ENCODE measurements around the gene ZNF76.

The ZNF76 gene

DNA sequence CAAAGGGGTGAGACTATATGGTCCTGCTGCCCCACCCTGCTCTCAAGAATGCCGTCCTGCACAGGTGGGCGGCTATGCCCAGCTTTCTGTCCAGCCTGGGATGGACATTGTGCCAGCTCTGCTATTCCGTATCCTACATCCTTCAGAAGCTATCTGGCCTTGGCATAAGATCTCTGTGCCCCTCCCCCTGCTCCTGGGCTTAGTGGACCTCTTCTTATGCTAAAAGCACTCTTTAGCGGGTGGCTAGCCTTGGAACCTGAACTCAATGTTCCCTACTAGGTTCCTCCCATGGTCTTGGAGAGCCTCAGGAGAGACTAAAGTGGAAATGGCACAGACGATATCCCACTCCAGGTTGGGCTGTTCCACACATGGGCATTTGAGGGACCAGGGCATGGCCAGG lies 23.3 kb upstream of the ZNF76 start:
- TF ChIP-seq, protein P1, sequence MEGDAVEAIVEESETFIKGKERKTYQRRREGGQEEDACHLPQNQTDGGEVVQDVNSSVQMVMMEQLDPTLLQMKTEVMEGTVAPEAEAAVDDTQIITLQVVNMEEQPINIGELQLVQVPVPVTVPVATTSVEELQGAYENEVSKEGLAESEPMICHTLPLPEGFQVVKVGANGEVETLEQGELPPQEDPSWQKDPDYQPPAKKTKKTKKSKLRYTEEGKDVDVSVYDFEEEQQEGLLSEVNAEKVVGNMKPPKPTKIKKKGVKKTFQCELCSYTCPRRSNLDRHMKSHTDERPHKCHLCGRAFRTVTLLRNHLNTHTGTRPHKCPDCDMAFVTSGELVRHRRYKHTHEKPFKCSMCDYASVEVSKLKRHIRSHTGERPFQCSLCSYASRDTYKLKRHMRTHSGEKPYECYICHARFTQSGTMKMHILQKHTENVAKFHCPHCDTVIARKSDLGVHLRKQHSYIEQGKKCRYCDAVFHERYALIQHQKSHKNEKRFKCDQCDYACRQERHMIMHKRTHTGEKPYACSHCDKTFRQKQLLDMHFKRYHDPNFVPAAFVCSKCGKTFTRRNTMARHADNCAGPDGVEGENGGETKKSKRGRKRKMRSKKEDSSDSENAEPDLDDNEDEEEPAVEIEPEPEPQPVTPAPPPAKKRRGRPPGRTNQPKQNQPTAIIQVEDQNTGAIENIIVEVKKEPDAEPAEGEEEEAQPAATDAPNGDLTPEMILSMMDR (conservative IDR thresholded peaks at IDR 0.05; ENCODE audit: low read depth, low read length) = no peak
- H3K4me3 ChIP-seq (ENCODE audit: low read depth, low read length) = no peak overlapping the region
- no peak for DNase-seq (ENCODE audit: low read depth)

DNA sequence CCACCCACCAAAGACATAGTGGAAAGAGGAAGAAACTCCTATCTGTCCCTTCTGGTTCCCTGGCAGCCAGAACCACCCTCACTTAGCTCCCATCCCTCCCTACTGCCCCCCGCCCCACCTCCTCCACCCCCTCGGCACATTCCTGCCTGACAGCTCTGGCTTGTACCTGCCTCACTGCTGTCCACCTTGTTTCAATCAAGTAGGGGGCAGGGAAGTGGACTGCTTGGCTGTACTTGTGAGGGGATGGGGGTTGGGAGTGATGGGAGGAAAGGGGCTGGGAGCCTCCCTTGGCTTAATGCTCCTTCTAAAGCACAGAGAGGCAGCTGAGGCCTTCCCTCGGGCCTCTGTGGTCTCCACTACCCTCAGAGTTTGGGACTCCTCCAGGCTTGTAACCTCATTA lies 22.1 kb upstream of the ZNF76 start:
- no peak for DNase-seq (ENCODE audit: low read depth)
- TF ChIP-seq, protein P1 (conservative IDR thresholded peaks at IDR 0.05; ENCODE audit: low read depth, low read length) = no peak
- no peak overlapping the region for H3K4me3 ChIP-seq (ENCODE audit: low read depth, low read length)

DNA sequence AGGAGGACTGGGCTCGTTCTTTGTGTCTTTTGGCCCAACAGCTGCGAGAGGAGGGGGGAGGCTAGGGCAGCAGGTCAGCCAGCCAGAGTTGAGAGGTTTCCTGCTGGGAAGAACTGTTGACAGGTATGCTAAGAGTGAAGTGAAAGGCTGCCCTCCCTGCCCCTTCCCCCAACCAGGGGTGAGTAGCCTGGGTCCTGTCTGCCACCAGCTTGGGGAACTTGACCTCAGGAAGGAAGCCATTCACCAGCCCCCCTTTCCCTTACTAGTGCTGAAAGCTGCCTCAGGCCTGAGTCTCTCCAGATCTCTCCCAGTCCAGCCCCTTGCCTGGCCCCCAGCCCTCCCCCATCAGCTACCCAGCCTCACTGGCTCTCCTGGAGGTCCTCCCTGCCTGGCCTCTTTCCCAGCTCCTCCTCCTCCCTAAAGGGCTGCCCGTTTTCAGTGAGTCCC lies 20.7 kb upstream of the ZNF76 start:
- TF ChIP-seq, protein P1 (conservative IDR thresholded peaks at IDR 0.05; ENCODE audit: low read depth, low read length) = no peak
- H3K4me3 ChIP-seq (ENCODE audit: low read depth, low read length) = no peak overlapping the region
- peak; percentile 51 for DNase-seq (ENCODE audit: low read depth)

DNA sequence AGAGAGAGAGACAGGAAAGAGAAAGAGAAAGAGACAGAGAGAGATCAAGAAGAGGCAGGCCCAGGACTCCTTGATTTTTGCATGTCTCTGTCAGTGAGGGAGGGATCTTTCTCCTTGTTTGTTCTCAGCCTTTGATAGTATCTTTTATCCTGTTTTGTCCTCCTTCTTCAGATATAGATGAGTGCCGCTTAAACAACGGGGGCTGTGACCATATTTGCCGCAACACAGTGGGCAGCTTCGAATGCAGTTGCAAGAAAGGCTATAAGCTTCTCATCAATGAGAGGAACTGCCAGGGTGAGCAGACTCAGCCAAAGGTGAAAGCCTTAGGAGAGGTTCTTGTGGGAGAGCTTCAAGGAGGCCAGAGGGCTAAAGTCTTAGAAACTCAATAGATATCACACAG lies 20.0 kb upstream of the ZNF76 start:
- TF ChIP-seq, protein P1 (conservative IDR thresholded peaks at IDR 0.05; ENCODE audit: low read depth, low read length) = no peak
- DNase-seq (ENCODE audit: low read depth) = no peak

DNA sequence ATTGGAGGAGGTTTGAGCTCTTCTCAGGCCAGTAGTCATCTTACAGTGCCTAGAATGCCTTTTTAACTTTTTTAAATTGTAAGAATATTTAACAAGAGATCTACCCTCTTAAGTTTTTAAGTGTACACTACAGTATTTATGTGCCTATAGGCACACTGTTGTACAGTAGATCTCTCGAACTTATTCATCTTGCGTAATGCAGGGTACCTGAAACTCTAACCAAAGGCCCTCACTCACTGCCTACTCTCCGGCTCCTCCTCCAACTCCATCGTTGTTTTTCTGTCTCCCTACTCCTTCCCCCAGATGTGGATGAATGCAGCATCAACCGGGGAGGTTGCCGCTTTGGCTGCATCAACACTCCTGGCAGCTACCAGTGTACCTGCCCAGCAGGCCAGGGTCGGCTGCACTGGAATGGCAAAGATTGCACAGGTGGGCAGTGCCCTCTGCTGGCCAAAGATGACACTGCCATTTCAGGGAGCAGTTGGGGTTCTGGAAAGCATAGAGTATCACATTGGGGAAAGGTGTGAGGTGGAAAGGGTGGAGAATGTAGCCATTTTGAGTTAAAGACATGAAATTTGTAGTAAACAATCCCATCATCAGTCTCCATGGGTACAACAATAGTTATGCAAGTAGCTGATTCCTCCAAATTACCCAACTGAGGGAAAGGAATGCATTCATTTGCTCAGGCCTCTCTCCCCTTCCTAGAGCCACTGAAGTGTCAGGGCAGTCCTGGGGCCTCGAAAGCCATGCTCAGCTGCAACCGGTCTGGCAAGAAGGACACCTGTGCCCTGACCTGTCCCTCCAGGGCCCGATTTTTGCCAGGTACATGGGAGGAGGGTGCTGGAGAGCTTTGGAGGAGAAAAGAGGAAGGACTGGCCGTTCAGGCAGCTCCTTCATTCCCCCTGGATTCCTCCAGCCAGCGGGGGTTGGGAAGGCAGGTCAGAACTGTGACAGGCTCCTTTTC lies 18.4 kb upstream of the ZNF76 start:
- TF ChIP-seq, protein P1 (conservative IDR thresholded peaks at IDR 0.05; ENCODE audit: low read depth, low read length) = peak; percentile 99

More for the DNA sequence above, 20.0 kb upstream of the ZNF76 start:
- H3K4me3 ChIP-seq (ENCODE audit: low read depth, low read length) = no peak overlapping the region

DNA sequence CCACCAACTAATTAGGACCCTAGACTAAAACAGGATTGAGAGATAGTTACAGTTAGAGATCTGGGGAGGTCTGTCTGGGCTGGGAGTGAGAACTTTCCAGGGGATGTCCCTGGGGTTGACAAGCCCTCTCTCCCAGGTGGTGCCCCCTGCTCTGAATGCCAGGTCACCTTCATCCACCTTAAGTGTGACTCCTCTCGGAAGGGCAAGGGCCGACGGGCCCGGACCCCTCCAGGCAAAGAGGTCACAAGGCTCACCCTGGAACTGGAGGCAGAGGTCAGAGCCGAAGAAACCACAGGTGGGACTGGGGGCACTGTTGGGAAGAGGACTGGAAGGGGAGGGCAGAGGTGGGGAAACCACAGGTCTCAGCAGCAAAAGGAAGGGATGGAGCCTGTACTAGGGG lies 17.0 kb upstream of the ZNF76 start:
- no peak overlapping the region for H3K4me3 ChIP-seq (ENCODE audit: low read depth, low read length)
- TF ChIP-seq, protein P1 (conservative IDR thresholded peaks at IDR 0.05; ENCODE audit: low read depth, low read length) = no peak
- no peak for DNase-seq (ENCODE audit: low read depth)

More for the DNA sequence above, 18.4 kb upstream of the ZNF76 start:
- DNase-seq (ENCODE audit: low read depth) = peak; percentile 69
- no peak overlapping the region for H3K4me3 ChIP-seq (ENCODE audit: low read depth, low read length)
